GM19025 (cell line): ENCODE results near the gene GPATCH8.
"Not testable (repeated sequence)": the region's sequence is repeated elsewhere in the genome, so short reads cannot be mapped to it uniquely, and the experiment has no call there.

Experiments used
- ATAC-seq: cut with Tn5 transposase; IDR thresholded peaks from one replicate; pipeline ENCODE4 v1.9.1; 2021; ENCODE audit warnings: mild to moderate bottlenecking, low read depth, moderate library complexity; ENCODE audit not compliant: unreplicated experiment

The GPATCH8 gene

DNA sequence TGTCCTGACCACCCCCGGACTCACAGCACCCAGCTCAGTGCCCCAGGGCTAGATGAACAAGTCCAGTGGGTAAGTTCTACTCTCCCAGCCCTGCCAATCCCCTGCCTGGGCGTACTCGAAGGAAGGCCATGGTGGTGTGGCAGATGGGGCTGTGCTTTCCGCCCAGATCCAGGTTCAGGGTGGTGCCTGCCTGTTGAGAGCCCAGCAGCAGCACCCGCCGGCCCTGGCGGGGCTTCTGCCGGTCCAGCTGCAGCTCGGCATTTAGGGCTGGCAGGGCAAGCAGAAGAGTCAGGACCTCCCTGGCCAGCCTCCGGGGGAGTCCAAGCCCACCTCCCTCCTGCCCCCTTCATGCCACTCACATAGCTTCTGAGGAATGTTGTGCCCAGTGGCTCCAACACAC is 123.3 kb downstream of the GPATCH8 start:
- ATAC-seq: no peak

DNA sequence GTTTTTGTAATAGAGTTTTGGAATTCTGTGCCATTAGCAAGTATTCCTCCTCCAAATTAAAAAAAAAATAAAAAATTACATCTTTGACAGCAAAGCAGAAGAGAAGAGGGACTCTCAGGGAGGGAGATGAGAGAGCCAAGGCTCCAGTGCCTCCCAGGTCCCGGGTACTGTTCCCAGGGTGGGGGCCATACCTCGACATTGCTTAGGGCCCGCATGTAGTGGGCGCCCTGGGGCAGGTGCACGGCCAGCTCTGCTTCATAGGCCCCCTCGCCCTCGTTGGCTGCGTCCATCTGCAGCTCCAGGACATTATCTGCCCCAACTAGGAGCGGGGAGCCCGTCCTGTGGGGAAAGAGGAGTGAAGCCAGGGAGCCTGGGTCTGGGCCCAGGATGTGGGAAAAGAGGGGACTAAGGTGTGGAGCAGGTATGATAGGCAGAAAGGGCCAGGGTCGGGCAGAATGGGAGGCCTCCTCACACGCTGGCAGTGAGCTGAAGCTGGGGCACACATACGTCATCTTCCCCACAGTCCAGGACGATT is 125.0 kb downstream of the GPATCH8 start:
- ATAC-seq: no peak

DNA sequence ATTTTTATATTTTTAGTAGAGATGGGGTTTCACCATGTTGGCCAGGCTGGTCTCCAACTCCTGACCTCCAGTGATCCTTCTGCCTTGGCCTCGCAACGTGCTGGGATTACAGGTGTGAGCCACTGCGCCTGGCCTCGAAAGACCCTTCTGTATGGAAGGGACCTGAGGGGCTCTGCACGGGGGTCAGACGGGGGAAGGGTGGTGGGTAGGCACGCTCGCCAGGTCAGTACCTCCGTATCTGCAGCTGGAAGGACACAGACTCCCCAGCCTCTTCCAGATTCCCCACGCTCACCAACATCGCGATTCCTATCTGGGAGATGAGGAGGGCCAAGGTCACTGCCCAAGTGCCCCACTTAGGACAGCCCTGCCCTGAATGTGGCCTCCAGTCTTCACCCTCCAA is 126.4 kb downstream of the GPATCH8 start:
- no peak for ATAC-seq

DNA sequence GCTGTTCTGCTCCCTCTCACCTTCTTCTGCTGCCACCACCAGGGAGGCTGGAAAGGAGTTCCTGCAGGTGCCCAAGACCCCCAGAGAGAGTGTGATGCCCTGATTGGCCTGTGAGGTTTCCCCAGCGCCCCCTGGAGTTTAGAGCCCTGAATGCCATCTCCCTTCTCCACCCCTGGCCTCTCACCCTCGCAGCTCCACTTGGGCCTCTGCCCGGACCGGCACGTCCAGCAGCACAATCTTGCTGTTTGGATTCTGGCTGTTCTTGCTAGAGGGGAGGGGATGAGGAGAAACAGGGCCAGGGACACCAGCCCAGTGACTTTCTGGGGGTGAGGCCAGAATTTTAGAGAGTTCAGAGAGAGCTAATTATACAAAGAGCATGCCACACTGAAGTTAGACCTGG is 127.1 kb downstream of the GPATCH8 start:
- no peak for ATAC-seq

DNA sequence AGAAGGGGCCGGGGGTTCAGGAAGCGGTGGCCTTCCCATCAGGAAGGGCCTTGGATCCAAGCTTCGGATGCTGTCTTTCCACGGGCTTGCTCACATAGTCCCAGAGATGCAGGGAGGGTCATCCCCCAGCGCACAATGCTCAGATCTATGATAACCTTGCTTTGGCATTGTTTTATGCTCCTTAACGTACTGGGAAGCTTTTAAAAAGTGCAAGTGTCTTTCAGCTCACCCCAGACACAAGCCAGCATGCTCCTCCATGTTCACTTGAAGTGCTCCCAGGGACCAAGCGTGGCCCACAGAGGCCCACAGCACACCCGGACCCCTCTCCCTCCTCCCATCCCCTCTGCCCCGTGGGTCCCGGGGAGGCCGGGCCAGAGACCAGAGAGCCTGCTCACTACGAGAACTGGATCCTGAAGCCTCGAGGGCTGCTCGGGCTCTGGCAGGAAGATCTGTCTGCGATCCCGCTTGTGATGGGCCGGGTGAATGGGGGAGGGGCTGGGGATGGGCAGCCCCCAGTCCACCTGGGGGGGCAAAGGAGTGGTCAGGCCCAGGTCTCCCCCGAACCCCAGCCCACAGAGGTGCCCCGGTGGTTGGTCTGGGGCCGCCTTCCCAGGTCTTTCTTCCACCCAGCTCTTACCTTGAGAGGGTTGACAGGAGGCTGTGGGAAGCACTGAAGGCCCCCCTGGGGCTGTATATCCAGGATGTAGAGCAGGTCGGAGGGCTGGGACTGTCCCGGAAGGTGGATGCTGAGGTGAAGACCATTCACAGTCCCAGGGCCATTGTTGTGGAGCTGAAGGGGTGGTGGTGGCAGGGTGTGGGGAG is 127.8 kb downstream of the GPATCH8 start:
- no peak for ATAC-seq

DNA sequence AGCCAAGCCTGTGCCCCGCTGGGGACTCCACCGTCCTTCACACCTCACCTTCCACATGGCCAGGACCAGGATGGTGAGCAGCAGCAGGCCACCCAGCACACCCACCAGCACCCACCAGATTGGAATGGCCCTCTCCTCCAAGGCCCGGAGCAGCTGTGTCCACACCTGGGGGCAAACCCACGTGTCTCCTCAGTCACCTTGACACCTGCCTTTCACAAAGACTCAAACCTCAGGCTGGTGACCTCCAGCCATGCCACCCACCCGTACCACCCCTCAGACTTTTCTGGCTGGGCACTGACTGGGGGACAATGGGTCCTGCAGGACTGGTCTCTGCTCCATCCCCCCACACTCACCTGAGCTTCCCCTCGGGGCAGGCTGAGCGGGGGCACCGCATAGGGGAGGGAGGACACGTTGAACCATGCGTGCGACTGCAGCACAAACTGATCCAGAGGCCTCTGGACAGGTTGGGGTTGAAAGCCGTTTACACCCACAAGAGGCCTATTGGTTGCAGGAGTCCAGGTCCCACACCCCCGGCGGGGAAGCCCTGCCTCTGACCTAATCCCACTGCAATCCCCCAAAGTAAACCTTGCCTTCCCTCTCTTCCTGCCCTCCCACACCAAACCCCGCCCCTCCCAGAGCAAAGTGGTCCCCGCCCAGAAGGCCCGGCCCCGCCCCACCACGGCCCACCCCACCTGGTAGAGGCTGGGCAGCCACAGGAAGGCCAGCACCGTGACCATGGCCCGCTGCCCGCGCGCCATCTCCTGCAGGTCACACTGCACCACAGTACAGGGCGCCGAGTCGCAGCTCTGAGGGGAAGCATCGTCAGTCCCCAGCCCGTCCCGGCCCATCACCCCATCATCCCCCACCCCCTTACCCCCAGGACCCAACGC is 128.7 kb downstream of the GPATCH8 start:
- no peak for ATAC-seq

DNA sequence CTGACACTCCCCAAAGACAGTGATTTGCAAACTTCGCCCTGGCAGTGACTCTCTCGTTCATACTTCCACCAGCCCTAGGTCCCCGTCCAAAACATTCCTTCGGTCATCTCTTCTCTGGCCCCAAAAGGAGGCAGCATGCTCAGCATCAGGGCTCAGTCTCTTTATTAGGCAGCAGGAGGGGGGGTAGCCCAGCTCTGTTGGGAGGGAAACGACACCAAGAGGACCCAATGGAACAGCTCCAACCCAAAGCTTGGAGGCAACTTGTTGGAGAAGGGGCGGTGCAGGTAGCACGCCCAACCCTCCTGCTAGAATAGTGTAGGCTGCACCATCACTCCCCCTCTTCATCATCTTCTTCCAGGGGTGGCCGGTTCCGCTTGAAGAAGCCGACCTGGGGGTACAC is 131.2 kb downstream of the GPATCH8 start:
- no peak for ATAC-seq

DNA sequence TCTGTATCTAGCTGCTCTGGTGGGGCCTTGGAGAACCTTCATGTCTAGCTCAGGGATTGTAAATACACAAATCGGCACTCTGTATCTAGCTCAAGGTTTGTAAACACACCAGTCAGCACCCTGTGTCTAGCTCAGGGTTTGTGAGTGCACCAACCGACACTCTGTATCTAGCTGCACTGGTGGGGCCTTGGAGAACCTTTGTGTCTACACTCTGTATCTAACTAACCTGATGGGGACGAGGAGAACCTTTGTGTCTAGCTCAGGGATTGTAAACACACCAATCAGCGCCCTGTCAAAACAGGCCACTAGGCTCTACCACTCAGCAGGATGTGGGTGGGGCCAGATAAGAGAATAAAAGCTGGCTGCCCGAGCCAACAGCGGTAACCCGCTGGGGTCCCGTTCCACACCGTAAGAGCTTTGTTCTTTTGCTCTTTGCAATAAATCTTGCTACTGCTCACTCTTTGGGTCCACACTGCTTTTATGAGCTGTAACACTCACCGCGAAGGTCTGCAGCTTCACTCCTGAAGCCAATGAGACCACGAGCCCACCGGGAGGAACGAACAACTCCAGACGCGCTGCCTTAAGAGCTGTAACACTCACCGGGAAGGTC is 133.7 kb downstream of the GPATCH8 start:
- not testable (repeated sequence) for ATAC-seq

DNA sequence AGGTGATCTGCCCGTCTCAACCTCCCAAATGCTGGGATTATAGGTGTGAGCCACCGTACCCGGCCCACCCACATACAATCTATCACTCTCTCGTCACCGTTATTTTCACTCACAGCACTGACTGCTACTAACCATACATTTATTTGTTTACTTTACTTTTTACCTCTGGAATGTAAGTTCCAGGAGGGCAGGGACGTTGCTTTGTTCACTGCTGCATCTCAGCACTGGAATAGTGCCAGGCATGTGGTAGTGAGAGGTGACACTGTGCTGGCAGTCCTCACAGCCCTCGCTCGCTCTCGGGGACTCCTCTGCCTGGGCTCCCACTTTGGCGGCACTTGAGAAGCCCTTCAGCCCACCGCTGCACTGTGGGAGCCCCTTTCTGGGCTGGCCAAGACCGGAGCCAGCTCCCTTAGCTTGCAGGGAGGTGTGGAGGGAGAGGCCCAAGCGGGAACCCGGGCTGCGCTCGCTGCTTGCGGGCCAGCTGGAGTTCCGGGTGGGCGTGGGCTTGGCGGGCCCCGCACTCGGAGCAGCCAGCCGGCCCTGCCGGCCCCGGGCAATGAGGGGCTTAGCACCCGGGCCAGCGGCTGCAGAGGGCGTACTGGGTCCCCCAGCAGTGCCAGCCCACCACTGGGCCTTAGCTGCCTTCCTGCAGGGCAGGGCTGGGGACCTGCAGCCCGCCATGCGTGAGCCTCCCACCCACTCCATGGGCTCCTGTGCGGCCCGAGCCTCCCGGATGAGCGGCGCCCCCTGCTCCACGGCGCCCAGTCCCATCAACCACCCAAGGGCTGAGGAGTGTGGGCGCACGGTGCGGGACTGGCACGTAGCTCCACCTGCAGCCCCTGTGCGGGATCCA is 134.6 kb downstream of the GPATCH8 start:
- not testable (repeated sequence) for ATAC-seq

DNA sequence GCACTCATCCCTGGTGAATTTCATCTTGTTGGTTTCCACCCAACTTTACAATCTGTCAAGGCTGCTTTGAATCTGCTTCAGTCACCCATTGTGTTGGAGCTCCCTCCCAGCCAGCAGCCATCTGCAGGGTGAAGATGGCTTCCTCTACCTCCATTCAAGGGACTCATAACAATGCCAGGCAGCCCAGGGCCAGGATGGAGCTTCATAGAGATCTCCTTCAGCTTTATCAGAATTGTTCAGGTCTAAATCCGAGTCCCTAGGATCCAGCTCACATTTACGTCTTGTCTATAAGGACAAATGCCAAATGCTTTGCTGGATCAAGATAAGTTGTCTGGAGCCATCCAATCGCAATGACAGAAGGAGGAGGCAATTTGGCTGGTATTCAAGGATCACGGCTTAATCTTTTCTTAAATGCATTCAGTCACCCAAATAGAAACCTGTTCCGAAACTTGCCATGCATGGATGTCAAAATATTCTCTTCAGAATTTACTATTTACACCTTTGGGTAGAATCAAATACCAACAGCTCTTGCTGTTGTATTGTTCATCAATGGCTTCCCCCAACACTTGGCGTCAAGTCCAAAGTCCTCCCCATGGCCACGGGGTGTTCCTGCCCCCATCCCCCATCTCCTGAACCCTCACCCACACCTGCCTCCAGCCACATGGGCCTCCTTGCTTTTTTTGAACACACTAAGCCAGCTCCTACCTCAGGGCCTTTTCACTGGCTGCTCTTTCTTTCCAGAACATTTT is 135.8 kb downstream of the GPATCH8 start:
- no peak for ATAC-seq

DNA sequence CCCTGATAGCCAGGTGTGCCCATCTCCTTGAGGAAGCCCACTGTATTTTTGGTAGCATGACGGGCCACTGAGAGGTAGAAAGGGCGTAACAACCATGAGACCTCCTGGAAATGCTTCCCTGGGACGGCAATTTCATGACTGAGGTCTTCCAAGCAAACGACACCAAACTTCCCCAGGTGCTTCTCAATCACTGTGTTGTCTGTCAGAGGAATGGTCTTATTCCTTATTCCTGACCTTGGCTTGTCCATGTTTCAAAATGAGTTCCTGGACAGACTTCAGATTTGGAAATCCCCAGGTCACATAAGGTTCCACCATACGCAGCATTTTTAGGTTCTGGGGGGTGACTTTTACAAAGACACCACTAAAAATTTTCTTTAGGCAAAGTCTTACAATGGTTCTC is 138.2 kb downstream of the GPATCH8 start:
- ATAC-seq: not testable (repeated sequence)

DNA sequence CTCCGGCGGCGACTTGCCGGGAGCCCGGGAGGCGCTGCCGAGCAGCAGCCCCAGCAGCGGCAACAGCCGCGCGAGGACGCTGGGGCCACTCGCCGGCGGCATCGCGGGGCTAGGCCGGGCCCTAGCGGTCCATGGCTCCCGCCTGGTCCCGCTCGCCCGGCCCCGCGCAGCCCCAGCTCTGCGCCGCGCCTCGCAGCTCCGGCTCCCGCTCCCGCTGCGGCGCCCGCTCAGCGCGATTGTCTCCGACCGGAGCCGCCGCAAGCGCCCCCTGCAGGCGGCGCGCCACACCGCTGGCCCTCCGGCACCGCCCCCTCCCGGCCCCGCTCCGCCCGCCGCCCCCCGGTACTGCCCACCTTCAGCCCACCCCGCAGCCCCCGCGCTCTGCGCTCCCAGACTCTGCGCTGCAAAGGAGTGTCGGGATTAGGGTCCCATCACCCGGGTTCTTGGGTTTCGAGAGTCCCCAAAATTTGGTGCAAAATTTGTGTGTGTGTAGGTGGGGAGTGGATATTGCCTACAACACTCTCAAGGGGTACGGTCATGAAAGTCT is 139.5 kb downstream of the GPATCH8 start, which contains the start of gene FAM171A2:
Gene FAM171A2, minus strand, starts transcription at position 241 of the 547 bp plus-strand sequence. Its CDS starts 139 bp downstream, at position 102.
- no peak for ATAC-seq

DNA sequence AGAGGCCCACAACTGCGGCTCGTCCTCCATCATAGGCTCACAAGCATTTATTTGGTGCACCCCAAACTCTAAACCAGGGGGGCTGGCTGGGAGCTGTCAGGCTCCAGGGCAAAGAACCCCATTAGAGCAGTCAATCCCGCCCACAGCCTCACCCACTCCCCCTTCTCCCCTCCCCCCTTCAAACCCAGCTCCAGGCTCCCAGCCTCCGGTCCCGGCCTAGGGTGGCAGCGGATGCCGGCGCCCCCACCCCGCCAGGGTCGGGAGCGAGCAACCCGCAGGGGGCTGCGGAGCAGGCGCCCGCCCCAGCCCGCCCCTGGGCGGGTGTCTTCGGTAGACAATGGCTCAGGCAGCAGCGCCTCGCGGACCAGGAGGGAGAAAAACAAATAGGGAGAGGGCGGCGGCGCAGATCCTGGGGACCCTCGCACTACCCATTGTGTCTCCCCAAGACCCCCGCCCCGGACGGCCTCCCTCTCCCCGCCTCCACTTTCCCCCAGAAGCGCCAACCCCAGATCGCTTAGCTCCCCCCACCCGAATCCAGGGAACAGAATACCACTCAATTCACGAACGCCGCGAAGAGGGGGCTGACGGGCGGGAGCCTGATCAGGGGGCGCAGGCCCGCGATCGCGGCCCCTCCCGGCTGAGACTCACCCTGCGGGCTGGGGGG is 140.1 kb downstream of the GPATCH8 start:
- ATAC-seq: no peak

DNA sequence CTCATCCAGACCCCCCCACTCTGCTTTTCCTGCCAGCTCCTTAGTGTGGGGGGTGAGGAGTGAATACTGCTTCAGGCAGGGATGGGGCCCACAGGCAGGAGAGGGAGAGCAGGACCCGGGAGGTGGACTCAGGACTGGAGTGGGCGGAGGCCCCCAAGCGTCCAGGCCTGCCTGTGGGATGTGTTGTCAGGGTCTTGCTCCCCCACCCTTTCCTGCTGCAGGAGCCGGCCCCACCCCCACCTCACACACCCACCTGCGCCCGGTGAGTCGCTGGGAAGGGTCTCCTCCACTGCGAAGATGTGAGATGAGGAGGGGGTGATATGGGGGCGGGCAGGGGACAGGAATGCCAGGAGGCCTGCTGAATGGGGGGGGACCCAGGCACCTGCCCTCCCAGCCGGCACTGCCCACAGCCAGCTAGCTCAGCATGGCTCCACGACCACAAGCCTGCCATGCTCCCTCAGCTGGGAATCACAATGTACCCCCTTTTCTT is 140.7 kb downstream of the GPATCH8 start:
- no peak for ATAC-seq

DNA sequence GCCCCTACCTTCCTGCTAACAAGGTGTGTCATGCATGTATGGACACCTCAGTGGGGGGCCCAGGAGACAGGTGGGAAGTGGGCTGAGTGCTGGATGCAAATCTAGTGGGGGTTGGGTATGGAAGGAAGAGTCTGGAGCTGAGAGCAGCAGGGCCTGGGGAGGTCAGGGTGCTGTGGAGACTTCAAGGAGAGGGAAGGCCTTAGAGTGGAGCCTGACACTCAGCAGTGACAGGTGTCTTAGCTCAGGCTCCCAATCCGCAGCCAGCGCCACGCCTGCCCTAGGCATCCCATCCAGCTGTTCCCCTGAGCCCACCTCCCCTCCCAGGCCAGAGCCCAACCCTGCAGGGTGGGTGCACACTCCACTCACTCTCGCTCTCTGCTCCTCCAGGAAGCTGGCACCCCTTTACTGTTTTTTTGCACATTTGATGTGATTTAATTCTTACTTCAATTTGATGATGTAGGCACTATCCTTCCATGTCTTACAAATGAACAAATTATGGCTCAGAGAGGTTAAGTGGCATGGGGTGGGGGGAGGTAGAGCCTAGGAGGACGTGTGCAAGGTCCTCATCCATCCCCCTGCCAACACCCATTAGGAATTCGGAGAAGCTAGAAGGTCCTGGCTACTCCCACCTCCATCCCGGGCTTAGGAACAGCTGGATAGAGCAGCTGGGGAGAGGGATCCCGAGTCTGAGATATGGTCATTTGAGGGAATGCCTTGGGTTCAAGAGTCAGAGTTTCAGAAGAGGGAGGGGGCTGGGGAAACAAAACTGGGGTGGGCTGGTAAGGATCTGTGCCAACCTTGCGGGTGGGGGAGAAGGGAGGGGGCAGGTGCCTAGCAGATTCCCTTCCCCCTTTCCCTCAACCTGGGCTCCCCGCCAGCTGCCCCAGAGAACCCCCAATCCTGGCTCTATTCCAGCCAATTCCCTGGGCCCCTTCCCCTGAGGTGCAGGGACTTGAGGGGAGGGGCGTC is 141.6 kb downstream of the GPATCH8 start:
- no peak for ATAC-seq

DNA sequence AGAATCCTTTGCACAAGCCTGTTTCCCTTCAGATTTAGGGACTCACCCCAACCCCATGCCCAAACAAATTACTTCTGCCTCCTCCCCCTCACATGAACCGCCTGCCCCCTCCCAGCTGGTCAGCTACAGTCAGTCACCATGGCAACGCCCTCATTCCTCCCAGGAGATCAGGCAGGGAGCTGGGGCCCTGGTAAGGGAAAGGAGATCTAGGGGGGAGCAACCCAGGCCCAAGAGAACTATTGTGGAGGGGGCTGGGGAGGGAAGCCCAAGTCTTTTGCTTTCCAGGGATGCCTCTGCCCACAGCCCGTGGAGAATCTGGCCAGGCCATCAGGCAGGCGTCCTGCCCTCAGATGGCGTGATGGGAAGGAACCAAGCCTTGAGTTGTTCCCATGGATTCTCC is 142.4 kb downstream of the GPATCH8 start:
- no peak for ATAC-seq

DNA sequence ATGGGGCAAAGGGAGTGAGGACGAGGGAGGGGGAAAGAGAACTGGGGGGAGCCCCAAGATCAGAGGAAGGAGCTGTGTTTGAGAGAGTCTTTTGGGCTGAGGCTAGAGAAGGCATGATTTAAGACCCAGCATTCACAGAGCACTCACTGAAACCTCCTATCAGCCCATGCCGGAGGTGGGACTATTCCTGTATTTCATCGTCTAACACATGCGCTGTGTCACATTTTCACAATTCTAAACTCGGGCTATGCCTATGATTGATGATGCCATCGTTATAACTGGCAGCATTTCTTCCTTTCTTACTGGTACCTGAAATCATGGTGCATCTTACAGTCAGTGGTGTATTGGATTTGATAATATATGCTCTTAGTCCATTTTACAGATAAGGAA is 143.1 kb downstream of the GPATCH8 start:
- no peak for ATAC-seq
